ENCODE data around the gene BBS5. TPM values are rescaled to one million over a fixed set of nuclear protein-coding genes. Genes with fewer than 3 reads are reported as not detected.
A peak's percentile ranks its signal among the peaks of the same experiment; 100 is the strongest.

The BBS5 gene
- total RNA-seq, 1 donor from 2014 or later, result 10.1 TPM

DNA sequence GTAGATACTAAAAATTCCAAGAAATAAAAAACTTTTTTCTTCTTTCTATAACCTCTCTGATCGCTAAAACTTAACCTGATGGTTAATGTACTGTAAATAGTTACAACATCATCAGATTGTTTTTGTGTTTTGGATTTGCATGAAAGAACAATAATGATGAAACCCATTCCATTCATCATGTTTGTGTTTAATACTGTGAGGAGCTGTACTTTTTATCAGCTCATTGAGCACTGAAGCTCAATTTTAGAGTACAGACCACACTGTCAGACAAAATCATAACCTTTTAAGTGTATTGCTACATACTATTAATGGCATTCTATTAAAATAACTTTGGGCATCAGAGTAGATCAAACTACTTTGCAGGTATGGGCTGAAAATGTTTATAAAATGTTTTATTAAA lies 14.8 kb upstream of the BBS5 start:
- no peaks in the 10 kb centered on the region for H3K4me1 Mint-ChIP-seq
- TF ChIP-seq, protein P1, sequence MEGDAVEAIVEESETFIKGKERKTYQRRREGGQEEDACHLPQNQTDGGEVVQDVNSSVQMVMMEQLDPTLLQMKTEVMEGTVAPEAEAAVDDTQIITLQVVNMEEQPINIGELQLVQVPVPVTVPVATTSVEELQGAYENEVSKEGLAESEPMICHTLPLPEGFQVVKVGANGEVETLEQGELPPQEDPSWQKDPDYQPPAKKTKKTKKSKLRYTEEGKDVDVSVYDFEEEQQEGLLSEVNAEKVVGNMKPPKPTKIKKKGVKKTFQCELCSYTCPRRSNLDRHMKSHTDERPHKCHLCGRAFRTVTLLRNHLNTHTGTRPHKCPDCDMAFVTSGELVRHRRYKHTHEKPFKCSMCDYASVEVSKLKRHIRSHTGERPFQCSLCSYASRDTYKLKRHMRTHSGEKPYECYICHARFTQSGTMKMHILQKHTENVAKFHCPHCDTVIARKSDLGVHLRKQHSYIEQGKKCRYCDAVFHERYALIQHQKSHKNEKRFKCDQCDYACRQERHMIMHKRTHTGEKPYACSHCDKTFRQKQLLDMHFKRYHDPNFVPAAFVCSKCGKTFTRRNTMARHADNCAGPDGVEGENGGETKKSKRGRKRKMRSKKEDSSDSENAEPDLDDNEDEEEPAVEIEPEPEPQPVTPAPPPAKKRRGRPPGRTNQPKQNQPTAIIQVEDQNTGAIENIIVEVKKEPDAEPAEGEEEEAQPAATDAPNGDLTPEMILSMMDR (conservative IDR thresholded peaks at IDR 0.05), result no peak
- no peaks in the 10 kb centered on the region for H3K36me3 Mint-ChIP-seq (ENCODE audit: low read depth)
- no peak for DNase-seq (ENCODE audit: low read depth, low spot score)
- H3K27me3 Mint-ChIP-seq (ENCODE audit: low read depth), result peaks cover 5% of the 10 kb centered on the region
- no peak overlapping the region for H3K4me3 Mint-ChIP-seq
- H3K9me3 Mint-ChIP-seq, result no peaks in the 10 kb centered on the region
- no peak overlapping the region for H3K27ac Mint-ChIP-seq (ENCODE audit: unreplicated experiment)

DNA sequence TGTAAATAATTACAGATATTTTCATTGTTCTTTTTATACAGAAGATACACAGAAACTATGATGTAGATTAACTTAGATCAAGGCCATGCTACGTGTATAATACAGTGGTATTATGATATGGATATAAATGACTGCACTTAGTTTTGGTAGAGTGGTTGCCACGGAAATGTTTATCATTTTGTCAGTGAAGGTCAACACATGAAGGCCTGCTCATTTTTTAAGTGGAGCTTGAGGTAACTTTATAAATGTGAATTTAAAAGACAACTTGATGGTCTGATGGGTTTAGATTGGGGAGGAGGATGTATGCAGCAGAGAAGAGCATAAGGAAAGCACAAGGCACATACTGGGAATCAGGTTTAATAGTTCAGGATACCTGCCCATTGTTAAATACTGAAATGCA lies 14.4 kb upstream of the BBS5 start:
- DNase-seq (ENCODE audit: low read depth, low spot score), result no peak
- peak overlapping the region; percentile 8 for H3K4me3 Mint-ChIP-seq
- no peaks in the 10 kb centered on the region for H3K9me3 Mint-ChIP-seq
- H3K27me3 Mint-ChIP-seq (ENCODE audit: low read depth), result peaks cover 5% of the 10 kb centered on the region
- TF ChIP-seq, protein P1 (conservative IDR thresholded peaks at IDR 0.05), result no peak
- no peak overlapping the region for H3K27ac Mint-ChIP-seq (ENCODE audit: unreplicated experiment)
- no peaks in the 10 kb centered on the region for H3K4me1 Mint-ChIP-seq
- no peaks in the 10 kb centered on the region for H3K36me3 Mint-ChIP-seq (ENCODE audit: low read depth)

DNA sequence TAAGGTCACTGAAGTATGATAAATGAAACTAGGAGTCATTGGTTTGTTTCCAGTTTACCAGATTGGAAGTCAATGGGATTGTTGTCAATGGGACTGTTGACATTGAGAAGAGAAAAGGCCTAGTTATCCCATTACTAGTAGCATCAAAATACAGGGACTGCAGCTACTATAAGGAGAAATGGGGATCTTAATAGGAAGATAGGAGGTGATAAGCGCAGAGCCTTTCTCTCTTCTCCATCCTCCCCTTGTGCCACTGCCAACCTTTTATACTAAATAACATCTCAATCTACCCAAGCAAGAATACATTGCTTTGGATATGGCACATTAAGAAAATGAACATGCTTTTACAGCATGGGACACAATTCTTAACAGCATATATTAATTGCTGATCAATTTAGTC lies 10.5 kb upstream of the BBS5 start:
- Mint-ChIP-seq H3K4me1 (no peaks in the 10 kb centered on the region), H3K27ac (ENCODE audit: unreplicated experiment) (no peak overlapping the region), H3K4me3 (peak overlapping the region; percentile 35), H3K9me3 (peaks cover 4% of the 10 kb centered on the region), H3K36me3 (ENCODE audit: low read depth) (no peaks in the 10 kb centered on the region), H3K27me3 (ENCODE audit: low read depth) (peaks cover 5% of the 10 kb centered on the region)
- no peak for DNase-seq (ENCODE audit: low read depth, low spot score)
- TF ChIP-seq, protein P1 (conservative IDR thresholded peaks at IDR 0.05), result no peak

DNA sequence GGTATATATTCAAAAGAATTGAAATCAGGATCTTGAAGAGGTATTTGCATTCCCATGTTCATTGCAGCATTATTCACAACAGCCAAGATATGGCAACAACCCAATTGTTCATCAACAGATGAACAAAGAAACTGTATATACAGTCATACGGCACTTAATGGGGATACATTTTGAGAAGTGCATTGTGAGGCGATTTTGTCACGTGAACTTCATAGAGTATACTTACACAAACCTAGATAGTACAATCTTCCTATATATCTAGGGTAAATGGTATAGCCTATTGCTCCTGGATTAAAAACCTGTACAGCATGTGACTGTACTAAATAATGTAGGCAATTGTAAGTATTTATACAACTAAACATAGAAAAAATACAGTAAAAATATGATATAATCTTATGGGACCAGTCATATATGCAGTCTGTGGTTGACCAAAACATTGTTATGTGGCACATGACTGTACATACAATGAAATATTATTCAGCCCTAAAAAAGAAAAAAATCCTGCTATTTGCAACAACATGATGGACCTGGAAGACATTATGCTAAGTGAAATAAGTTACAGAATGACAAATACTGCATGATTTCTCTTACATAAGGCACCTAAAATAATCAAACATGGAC lies 9.2 kb upstream of the BBS5 start:
- Mint-ChIP-seq H3K36me3 (ENCODE audit: low read depth) (no peaks in the 10 kb centered on the region), H3K9me3 (peaks cover 4% of the 10 kb centered on the region), H3K27me3 (ENCODE audit: low read depth) (peaks cover 3% of the 10 kb centered on the region), H3K27ac (ENCODE audit: unreplicated experiment) (no peak overlapping the region), H3K4me3 (no peak overlapping the region), H3K4me1 (no peaks in the 10 kb centered on the region)
- no peak for DNase-seq (ENCODE audit: low read depth, low spot score)
- TF ChIP-seq, protein P1 (conservative IDR thresholded peaks at IDR 0.05), result no peak

DNA sequence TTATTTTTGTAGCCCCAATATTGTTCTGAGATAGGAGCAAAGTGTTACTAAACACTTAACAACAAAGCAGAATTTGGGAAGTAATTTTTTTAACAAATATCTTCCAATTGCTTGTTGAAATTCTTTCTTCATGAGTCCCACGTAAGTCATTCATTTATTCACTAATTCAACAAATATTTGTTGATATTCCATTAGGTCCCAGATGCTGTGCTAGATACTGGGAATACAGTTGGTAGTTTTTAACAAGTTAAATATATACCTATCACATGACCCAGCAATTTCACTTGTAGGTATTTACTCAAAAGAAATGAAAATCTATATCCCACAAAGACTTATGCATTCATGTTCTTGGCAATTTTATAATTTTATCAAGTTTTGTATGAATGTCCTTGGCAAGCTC lies 7.0 kb upstream of the BBS5 start:
- Mint-ChIP-seq H3K4me1 (no peaks in the 10 kb centered on the region), H3K9me3 (peaks cover 4% of the 10 kb centered on the region), H3K27ac (ENCODE audit: unreplicated experiment) (no peak overlapping the region), H3K4me3 (no peak overlapping the region), H3K27me3 (ENCODE audit: low read depth) (peaks cover 3% of the 10 kb centered on the region), H3K36me3 (ENCODE audit: low read depth) (no peaks in the 10 kb centered on the region)
- DNase-seq (ENCODE audit: low read depth, low spot score), result no peak
- TF ChIP-seq, protein P1 (conservative IDR thresholded peaks at IDR 0.05), result no peak
